ENCODE results near the gene NAGLU. TPM values are rescaled to one million over a fixed set of nuclear protein-coding genes. Genes with fewer than 3 reads are reported as not detected.

The NAGLU gene
- total RNA-seq, 1 experiment from 2014 or later: 91.8 TPM

Small RNAs within 50 kb of the gene (small RNA-seq; reads per million reads assigned to genes)
- 0 to 0.29 reads per million in 2 experiments for gene MIR548AT

Other genes with a start within 250 kb of the NAGLU start
- gene STAT5A, start 247.7 kb upstream of the NAGLU start, total RNA-seq (2014; rRNA removed; shearing (Covaris generic)): 2.9 and 3.5 TPM in 2 replicates
- 99.5 and 103 TPM in 2 replicates for gene STAT3, start 147.8 kb upstream of the NAGLU start, total RNA-seq (2014; rRNA removed; shearing (Covaris generic))
- gene CAVIN1, start 113.0 kb upstream of the NAGLU start, total RNA-seq (2014; rRNA removed; shearing (Covaris generic)): 10.0 and 11.2 TPM in 2 replicates
- gene ATP6V0A1, start 77.4 kb upstream of the NAGLU start, total RNA-seq (2014; rRNA removed; shearing (Covaris generic)): 59.0 and 67.2 TPM in 2 replicates
- 0.82 and 0.88 TPM in 2 replicates for gene HSD17B1, start 16.7 kb downstream of the NAGLU start, total RNA-seq (2014; rRNA removed; shearing (Covaris generic))
- 23.6 and 27.6 TPM in 2 replicates for gene COASY, start 25.9 kb downstream of the NAGLU start, total RNA-seq (2014; rRNA removed; shearing (Covaris generic))
- gene MLX, start 30.9 kb downstream of the NAGLU start, total RNA-seq (2014; rRNA removed; shearing (Covaris generic)): 44.6 and 50.6 TPM in 2 replicates
- 8.0 and 8.5 TPM in 2 replicates for gene PSMC3IP, start 41.5 kb downstream of the NAGLU start, total RNA-seq (2014; rRNA removed; shearing (Covaris generic))
- 55.6 and 56.3 TPM in 2 replicates for gene RETREG3, start 73.1 kb downstream of the NAGLU start, total RNA-seq (2014; rRNA removed; shearing (Covaris generic))
- gene TUBG1, start 73.4 kb downstream of the NAGLU start, total RNA-seq (2014; rRNA removed; shearing (Covaris generic)): 51.7 and 52.1 TPM in 2 replicates
- gene TUBG2, start 123.0 kb downstream of the NAGLU start, total RNA-seq (2014; rRNA removed; shearing (Covaris generic)): 8.7 and 9.9 TPM in 2 replicates
- gene PLEKHH3, start 140.8 kb downstream of the NAGLU start, total RNA-seq (2014; rRNA removed; shearing (Covaris generic)): 10.1 and 11.1 TPM in 2 replicates
- gene CCR10, start 145.6 kb downstream of the NAGLU start, total RNA-seq (2014; rRNA removed; shearing (Covaris generic)): 0.43 and 0.63 TPM in 2 replicates
- gene CNTNAP1, start 146.3 kb downstream of the NAGLU start, total RNA-seq (2014; rRNA removed; shearing (Covaris generic)): 2.5 and 4.6 TPM in 2 replicates
- 14.4 and 15.4 TPM in 2 replicates for gene EZH1, start 208.8 kb downstream of the NAGLU start, total RNA-seq (2014; rRNA removed; shearing (Covaris generic))
- not detected in 2 replicates for gene RAMP2, start 225.0 kb downstream of the NAGLU start, total RNA-seq (2014; rRNA removed; shearing (Covaris generic))
- gene VPS25, start 237.2 kb downstream of the NAGLU start, total RNA-seq (2014; rRNA removed; shearing (Covaris generic)): 125 and 127 TPM in 2 replicates
- gene WNK4, start 244.4 kb downstream of the NAGLU start, total RNA-seq (2014; rRNA removed; shearing (Covaris generic)): 0.21 and 0.53 TPM in 2 replicates